BE2C (cell line): ENCODE data around the gene ZNF648. TPM values are rescaled to one million over a fixed set of nuclear protein-coding genes. Genes with fewer than 3 reads are reported as not detected.

Source experiments
- DNase-seq: peaks from one replicate; pipeline ENCODE4 v3.0.0-alpha.2; 2020
- H3K27me3 ChIP-seq: fragments of 250-450 bp; sonication (Bioruptor Pico); 2 replicates; pipeline ENCODE4 v1.5.1; 2020; ENCODE audit warnings: mild to moderate bottlenecking
- H3K36me3 ChIP-seq: fragments of 250-450 bp; sonication (Bioruptor Pico); 2 replicates; pipeline ENCODE4 v1.5.1; 2020; ENCODE audit warnings: mild to moderate bottlenecking
- H3K4me1 ChIP-seq: fragments of 250-450 bp; sonication (Bioruptor Pico); 2 replicates; pipeline ENCODE4 v1.5.1; 2020
- H3K4me3 ChIP-seq: 2 replicates; pipeline ENCODE4 v1.5.1; 2011; ENCODE audit warnings: low read depth, low read length
- H3K9me3 ChIP-seq: fragments of 250-450 bp; sonication (Bioruptor Pico); 2 replicates; pipeline ENCODE4 v1.5.1; 2020
- polyA plus RNA-seq: library from polyadenylated mRNA; unstranded; fragments of >200 nt; gene quantifications from one replicate; pipeline ENCODE4 v1.2.1, GENCODE V29; 2012; ENCODE audit warnings: low read depth, missing spikeins; ENCODE audit not compliant: insufficient read length, insufficient read depth
- TF ChIP-seq, protein P1 (sequence below): IDR thresholded peaks from 2 replicates; pipeline ENCODE4 v1.5.1; 2012; ENCODE audit warnings: mild to moderate bottlenecking, low read depth, low read length

The ZNF648 gene, protein sequence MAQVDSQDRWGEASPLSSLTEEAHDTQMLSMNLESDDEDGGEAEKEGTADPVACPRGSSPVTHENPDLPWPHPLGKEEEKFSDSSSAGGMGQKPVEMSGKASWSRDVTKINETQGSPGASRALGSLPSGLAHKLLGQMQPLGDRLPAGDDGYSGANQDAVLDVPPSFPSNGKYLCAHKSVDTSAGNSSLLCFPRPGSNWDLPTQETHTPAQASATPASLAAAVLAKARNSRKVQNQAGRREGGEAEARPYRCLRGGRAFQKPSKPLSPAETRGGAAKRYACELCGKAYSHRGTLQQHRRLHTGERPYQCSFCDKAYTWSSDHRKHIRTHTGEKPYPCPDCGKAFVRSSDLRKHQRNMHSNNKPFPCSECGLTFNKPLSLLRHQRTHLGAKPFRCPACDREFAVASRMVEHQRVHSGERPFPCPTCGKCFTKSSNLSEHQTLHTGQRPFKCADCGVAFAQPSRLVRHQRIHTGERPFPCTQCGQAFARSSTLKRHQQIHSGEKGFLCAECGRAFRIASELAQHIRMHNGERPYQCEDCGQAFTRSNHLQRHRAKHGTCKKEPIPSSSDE
- 0.79 TPM for polyA plus RNA-seq

- H3K4me3 ChIP-seq = no peak within 1 kb of the TSS
Observed at GRCh38 chr1:182061594-182061993, at the start of gene ZNF648. ZNF648 (minus strand) TSS chr1:182061712; CDS start chr1:182058010, 3,702 bp downstream.

GRCh38 chr1:182110635-182111034 lies 49.1 kb upstream of the ZNF648 start:
- H3K9me3 ChIP-seq = no peaks in the 10 kb centered on the region
- TF ChIP-seq, protein P1, sequence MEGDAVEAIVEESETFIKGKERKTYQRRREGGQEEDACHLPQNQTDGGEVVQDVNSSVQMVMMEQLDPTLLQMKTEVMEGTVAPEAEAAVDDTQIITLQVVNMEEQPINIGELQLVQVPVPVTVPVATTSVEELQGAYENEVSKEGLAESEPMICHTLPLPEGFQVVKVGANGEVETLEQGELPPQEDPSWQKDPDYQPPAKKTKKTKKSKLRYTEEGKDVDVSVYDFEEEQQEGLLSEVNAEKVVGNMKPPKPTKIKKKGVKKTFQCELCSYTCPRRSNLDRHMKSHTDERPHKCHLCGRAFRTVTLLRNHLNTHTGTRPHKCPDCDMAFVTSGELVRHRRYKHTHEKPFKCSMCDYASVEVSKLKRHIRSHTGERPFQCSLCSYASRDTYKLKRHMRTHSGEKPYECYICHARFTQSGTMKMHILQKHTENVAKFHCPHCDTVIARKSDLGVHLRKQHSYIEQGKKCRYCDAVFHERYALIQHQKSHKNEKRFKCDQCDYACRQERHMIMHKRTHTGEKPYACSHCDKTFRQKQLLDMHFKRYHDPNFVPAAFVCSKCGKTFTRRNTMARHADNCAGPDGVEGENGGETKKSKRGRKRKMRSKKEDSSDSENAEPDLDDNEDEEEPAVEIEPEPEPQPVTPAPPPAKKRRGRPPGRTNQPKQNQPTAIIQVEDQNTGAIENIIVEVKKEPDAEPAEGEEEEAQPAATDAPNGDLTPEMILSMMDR = peak; percentile 15; the same call in 1 of the 2 replicates
- no peaks in the 10 kb centered on the region for H3K4me1 ChIP-seq
- H3K36me3 ChIP-seq = no peaks in the 10 kb centered on the region
- H3K4me3 ChIP-seq = no peak overlapping the region
- no peak for DNase-seq
- H3K27me3 ChIP-seq = no peaks in the 10 kb centered on the region; the same call in 1 of the 2 replicates

More at GRCh38 chr1:182061594-182061993, at the start of gene ZNF648:
- DNase-seq = no peak
- Histone ChIP-seq H3K27me3 (no peaks in the 10 kb centered on the region; the same call in 1 of the 2 replicates), H3K9me3 (no peaks in the 10 kb centered on the region), H3K4me1 (no peaks in the 10 kb centered on the region), H3K36me3 (no peaks in the 10 kb centered on the region)
- TF ChIP-seq, protein P1 = no peak

DNA sequence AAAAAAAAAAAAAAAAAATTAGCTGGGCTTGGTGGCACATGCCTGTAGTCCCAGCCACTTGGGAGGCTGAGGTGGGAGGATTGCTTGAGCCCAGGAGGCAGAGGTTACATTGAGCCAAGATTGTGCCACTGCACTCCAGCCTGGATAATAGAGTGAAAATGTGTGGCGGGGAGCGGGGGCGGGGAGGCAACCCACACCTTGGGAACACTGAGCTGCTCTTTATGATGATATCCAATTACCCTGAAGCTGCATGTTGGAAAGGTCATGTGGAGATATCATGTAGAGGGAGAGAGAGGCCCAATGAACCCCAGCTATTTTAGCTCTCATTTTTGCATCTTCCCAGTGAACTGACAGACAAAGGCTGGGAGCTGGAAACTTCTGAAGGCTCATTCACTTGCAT lies 48.3 kb upstream of the ZNF648 start:
- no peak overlapping the region for H3K4me3 ChIP-seq
- no peak for DNase-seq
- TF ChIP-seq, protein P1 = no peak

GRCh38 chr1:182107209-182107608 lies 45.7 kb upstream of the ZNF648 start:
- Histone ChIP-seq H3K4me1 (no peaks in the 10 kb centered on the region), H3K4me3 (no peak overlapping the region), H3K9me3 (no peaks in the 10 kb centered on the region), H3K27me3 (no peaks in the 10 kb centered on the region; the same call in 1 of the 2 replicates), H3K36me3 (no peaks in the 10 kb centered on the region)
- TF ChIP-seq, protein P1 = no peak
- no peak for DNase-seq

More for the DNA sequence above, 48.3 kb upstream of the ZNF648 start:
- no peaks in the 10 kb centered on the region for H3K9me3 ChIP-seq
- no peaks in the 10 kb centered on the region for H3K4me1 ChIP-seq
- no peaks in the 10 kb centered on the region for H3K36me3 ChIP-seq
- no peaks in the 10 kb centered on the region; the same call in 1 of the 2 replicates for H3K27me3 ChIP-seq

DNA sequence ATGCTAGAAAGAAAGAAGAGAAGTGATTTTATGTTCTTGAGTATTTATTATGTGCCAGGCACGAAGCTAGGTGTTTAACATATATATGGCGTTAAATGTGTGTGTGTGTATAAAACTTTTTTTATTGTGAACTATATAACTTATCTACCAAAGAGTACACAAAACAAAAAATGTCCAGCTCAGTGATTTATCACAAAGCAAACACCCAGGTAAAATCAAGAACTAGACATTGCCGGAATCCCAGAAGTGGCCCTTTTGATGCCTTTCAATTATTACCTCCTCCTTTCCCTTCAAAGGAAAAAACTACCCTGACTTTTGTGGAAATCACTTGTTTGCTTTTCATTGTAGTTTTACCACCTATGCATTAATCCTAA lies 40.5 kb upstream of the ZNF648 start:
- H3K9me3 ChIP-seq = no peaks in the 10 kb centered on the region
- H3K27me3 ChIP-seq = no peaks in the 10 kb centered on the region; the same call in 1 of the 2 replicates
- H3K4me3 ChIP-seq = no peak overlapping the region
- H3K4me1 ChIP-seq = no peaks in the 10 kb centered on the region
- DNase-seq = no peak
- TF ChIP-seq, protein P1 = no peak
- H3K36me3 ChIP-seq = no peaks in the 10 kb centered on the region
